Suprapubic skin (tissue), 4 donors: Measurements from ENCODE around the gene GADD45G. TPM values are rescaled to one million over a fixed set of nuclear protein-coding genes. Genes with fewer than 3 reads are reported as not detected.

Experiments used
- DNase-seq, 2 donors: peaks; one replicate each; pipeline ENCODE4 v3.0.0-alpha.2; 2019; ENCODE audit warnings: low spot score in 2 of 2
- H3K27ac ChIP-seq: fragments of 200-600 bp; sonication (generic); one replicate; pipeline ENCODE4 v1.5.1; 2019
- H3K27me3 ChIP-seq: fragments of 200-600 bp; sonication (generic); one replicate; pipeline ENCODE4 v1.5.1; 2019
- H3K36me3 ChIP-seq: fragments of 200-600 bp; sonication (generic); one replicate; pipeline ENCODE4 v1.5.1; 2019
- H3K4me1 ChIP-seq: fragments of 200-600 bp; sonication (generic); one replicate; pipeline ENCODE4 v1.5.1; 2019
- H3K4me3 ChIP-seq: fragments of 200-600 bp; sonication (generic); one replicate; pipeline ENCODE4 v1.5.1; 2019; ENCODE audit warnings: mild to moderate bottlenecking
- H3K9me3 ChIP-seq: fragments of 200-600 bp; sonication (generic); one replicate; pipeline ENCODE4 v1.5.1; 2019
- CTCF ChIP-seq, 2 donors: fragments of 200-600 bp in 1 of 2; fragments of 450-650 bp in 1 of 2; sonication (generic) in 1 of 2; IDR thresholded peaks; one replicate each; pipeline ENCODE4 v1.5.1; 2016 to 2019; ENCODE audit warnings: antibody characterized with exemption in 2 of 2, mild to moderate bottlenecking in 1 of 2, moderate library complexity in 1 of 2
- EP300 ChIP-seq: sonication (generic); formaldehyde crosslinking; IDR thresholded peaks from one replicate; pipeline ENCODE4 v1.6.1; 2017; ENCODE audit warnings: antibody characterized with exemption
- POLR2A ChIP-seq, 2 donors: fragments of 450-650 bp; IDR thresholded peaks; one replicate each; pipeline ENCODE4 v1.6.1; 2017; ENCODE audit warnings: antibody characterized with exemption in 2 of 2, mild to moderate bottlenecking in 2 of 2, moderate library complexity in 2 of 2
- POLR2AphosphoS5 ChIP-seq, 3 donors: sonication (generic); formaldehyde crosslinking; IDR thresholded peaks; one replicate each; pipeline ENCODE4 v1.6.1; 2017; ENCODE audit warnings: antibody characterized with exemption in 3 of 3
- WGBS: methylation state at CpG from one replicate; pipeline ENCODE4 v1.1.5; 2018; 5-methylcytosine and 5-hydroxymethylcytosine counted together
- total RNA-seq, 4 donors: library from RNA; depleted of rRNA; stranded (reverse); fragments of >200 nt; gene quantifications; one replicate each; pipeline ENCODE4 v1.1.0, GENCODE V29; 2016

GADD45G gene
- total RNA-seq, 4 donors from 2014 or later = 4.6 to 9.7 (median 6.2) TPM

- peak in 1 of 2 donors; percentile 64 for DNase-seq
- Histone ChIP-seq H3K27ac (no peak overlapping the region), H3K4me3 (no peak overlapping the region), H3K4me1 (peaks cover 4% of the 10 kb centered on the region), H3K9me3 (no peaks in the 10 kb centered on the region), H3K36me3 (no peaks in the 10 kb centered on the region), H3K27me3 (no peaks in the 10 kb centered on the region)
- WGBS = 84% methylated on average over 8 of the region's 8 CpGs
- TF ChIP-seq CTCF (IDR thresholded peaks at IDR 0.05) (no peak), POLR2A (IDR thresholded peaks at IDR 0.05) (no peak), EP300 (no peak), POLR2AphosphoS5 (IDR thresholded peaks at IDR 0.05) (no peak)
Measured at GRCh38 chr9:89594811-89595550, 9.8 kb upstream of the GADD45G start.

GRCh38 chr9:89595646-89596045 is 9.2 kb upstream of the GADD45G start:
- no peak overlapping the region for H3K4me3 ChIP-seq
- TF ChIP-seq POLR2A (IDR thresholded peaks at IDR 0.05) (no peak), CTCF (IDR thresholded peaks at IDR 0.05) (no peak), EP300 (no peak), POLR2AphosphoS5 (IDR thresholded peaks at IDR 0.05) (no peak)
- no peaks in the 10 kb centered on the region for H3K9me3 ChIP-seq
- no peaks in the 10 kb centered on the region for H3K36me3 ChIP-seq
- H3K27ac ChIP-seq = no peak overlapping the region
- no peak for DNase-seq
- WGBS = 88% methylated on average over 3 of the region's 3 CpGs
- H3K4me1 ChIP-seq = peaks cover 4% of the 10 kb centered on the region
- no peaks in the 10 kb centered on the region for H3K27me3 ChIP-seq

- no peaks in the 10 kb centered on the region for H3K27me3 ChIP-seq
- 80% methylated on average over 12 of the region's 13 CpGs for WGBS
- no peaks in the 10 kb centered on the region for H3K36me3 ChIP-seq
- H3K4me3 ChIP-seq = no peak overlapping the region
- no peak overlapping the region for H3K27ac ChIP-seq
- H3K4me1 ChIP-seq = peaks cover 4% of the 10 kb centered on the region
- TF ChIP-seq POLR2A (IDR thresholded peaks at IDR 0.05) = no peak
- TF ChIP-seq EP300 = no peak
- no peak for TF ChIP-seq CTCF (IDR thresholded peaks at IDR 0.05)
- TF ChIP-seq POLR2AphosphoS5 (IDR thresholded peaks at IDR 0.05) = no peak
- no peaks in the 10 kb centered on the region for H3K9me3 ChIP-seq
- DNase-seq = peak in 1 of 2 donors; percentile 41
Measured at GRCh38 chr9:89596937-89597555, 7.8 kb upstream of the GADD45G start.

GRCh38 chr9:89597711-89598362 is 7.0 kb upstream of the GADD45G start:
- no peaks in the 10 kb centered on the region for H3K9me3 ChIP-seq
- WGBS = 73% methylated on average over 4 of the region's 7 CpGs
- peak in 1 of 2 donors; percentile 76 for DNase-seq

More at GRCh38 chr9:89597711-89598362, 7.0 kb upstream of the GADD45G start:
- TF ChIP-seq CTCF (IDR thresholded peaks at IDR 0.05) (peak; percentile 69 to 77), POLR2AphosphoS5 (IDR thresholded peaks at IDR 0.05) (no peak)
- Histone ChIP-seq H3K27ac (no peak overlapping the region), H3K27me3 (no peaks in the 10 kb centered on the region), H3K4me3 (no peak overlapping the region), H3K36me3 (no peaks in the 10 kb centered on the region), H3K4me1 (peaks cover 5% of the 10 kb centered on the region)
